ENCODE data around the gene DLG2. TPM values are rescaled to one million over a fixed set of nuclear protein-coding genes. Genes with fewer than 3 reads are reported as not detected.

Gene DLG2
- total RNA-seq, 2 experiments from 2014 or later = 6.9 to 8.2 TPM

DNA sequence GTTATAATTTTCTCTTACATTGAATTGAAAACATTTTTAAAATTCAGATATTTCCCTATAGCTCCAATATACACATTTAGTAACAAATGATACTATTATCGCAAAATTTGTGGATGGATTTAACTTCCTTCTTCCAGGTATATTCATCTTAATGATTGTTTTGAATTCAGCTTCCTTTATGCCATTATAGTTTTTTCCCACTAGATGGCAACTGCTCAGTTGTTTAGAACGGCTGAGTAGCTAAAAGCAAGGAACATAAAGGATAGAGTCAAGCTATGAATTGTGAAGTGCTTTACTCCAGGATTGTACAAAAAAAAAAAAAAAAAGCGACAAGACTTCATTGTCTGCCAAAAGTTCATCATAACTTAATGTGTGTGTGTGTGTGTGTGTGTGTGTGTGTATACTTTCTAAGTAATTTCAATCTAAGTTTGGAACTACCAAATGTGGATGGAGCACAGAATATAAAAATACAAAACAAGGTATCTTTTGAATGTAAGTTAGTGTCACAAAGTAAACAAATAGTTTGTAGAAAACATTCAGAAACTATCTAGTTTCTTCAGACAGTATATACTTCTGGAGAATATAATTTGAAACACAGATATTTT is 846.4 kb downstream of the DLG2 start:
- Histone ChIP-seq H3K9me2 (ENCODE audit: insufficient read depth, low read length) (no peaks in the 10 kb centered on the region), H3K4me3 (ENCODE audit: low read depth, low read length, poor library complexity, severe bottlenecking) (no peak overlapping the region), H4K20me1 (ENCODE audit: insufficient read depth, low read length) (no peaks in the 10 kb centered on the region), H3K9me3 (ENCODE audit: low read length) (no peaks in the 10 kb centered on the region), H2AFZ (ENCODE audit: low read length) (no peak overlapping the region), H3K4me1 (ENCODE audit: insufficient read depth, low read length, poor library complexity, severe bottlenecking) (no peaks in the 10 kb centered on the region), H3K4me2 (ENCODE audit: low read length) (no peak overlapping the region), H3K79me2 (ENCODE audit: insufficient read depth, low read depth, low read length) (no peaks in the 10 kb centered on the region), H3K36me3 (ENCODE audit: insufficient read depth, low read length) (no peaks in the 10 kb centered on the region), H3K27ac (ENCODE audit: low read depth, low read length, poor library complexity, severe bottlenecking) (no peak overlapping the region)
- TF ChIP-seq, protein P1, sequence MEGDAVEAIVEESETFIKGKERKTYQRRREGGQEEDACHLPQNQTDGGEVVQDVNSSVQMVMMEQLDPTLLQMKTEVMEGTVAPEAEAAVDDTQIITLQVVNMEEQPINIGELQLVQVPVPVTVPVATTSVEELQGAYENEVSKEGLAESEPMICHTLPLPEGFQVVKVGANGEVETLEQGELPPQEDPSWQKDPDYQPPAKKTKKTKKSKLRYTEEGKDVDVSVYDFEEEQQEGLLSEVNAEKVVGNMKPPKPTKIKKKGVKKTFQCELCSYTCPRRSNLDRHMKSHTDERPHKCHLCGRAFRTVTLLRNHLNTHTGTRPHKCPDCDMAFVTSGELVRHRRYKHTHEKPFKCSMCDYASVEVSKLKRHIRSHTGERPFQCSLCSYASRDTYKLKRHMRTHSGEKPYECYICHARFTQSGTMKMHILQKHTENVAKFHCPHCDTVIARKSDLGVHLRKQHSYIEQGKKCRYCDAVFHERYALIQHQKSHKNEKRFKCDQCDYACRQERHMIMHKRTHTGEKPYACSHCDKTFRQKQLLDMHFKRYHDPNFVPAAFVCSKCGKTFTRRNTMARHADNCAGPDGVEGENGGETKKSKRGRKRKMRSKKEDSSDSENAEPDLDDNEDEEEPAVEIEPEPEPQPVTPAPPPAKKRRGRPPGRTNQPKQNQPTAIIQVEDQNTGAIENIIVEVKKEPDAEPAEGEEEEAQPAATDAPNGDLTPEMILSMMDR (conservative IDR thresholded peaks at IDR 0.05; ENCODE audit: low read length) = peak; percentile 77
- TF ChIP-seq EZH2phosphoT487 (IDR thresholded peaks at IDR 0.05; ENCODE audit: borderline replicate concordance, low read depth, low read length) = no peak
- ChIA-PET POLR2A (interaction anchor here (1.0 kb wide), 1 partner anchor 13 kb away, joined by 4 read pairs; no protein-coding TSS in a partner anchor), CTCF (ENCODE audit: unreplicated experiment) (no interaction called here)
- intact Hi-C loops (cut with micrococcal nuclease; ENCODE audit: unreplicated experiment) = loop anchor here (5.0 kb wide), 2 partner anchors 387 to 812 kb away; no protein-coding TSS in a partner anchor
- DNase-seq (ENCODE audit: low spot score) = peak; percentile 31
- BruUV-seq (replicated peaks) = no TSS peak

DNA sequence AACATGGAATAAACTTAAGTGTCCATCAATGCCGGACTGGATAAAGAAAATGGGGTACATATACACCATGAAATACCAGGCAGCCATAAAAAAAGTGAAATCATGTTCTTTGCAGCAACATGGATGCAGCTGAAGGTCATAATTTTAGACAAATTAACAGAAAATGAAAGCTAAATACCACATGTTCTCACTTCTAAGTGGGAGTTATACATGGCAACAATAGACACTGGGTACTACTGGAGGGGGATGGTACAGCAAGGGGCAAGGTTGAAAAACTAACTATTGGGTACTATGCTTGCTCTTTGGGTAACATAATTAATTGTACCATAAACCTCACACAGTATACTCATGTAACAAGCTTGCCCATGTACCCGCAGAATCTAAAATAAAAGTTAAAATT is 851.6 kb downstream of the DLG2 start:
- TF ChIP-seq, protein P1 (conservative IDR thresholded peaks at IDR 0.05; ENCODE audit: low read length) = no peak
- no peak for TF ChIP-seq EZH2phosphoT487 (IDR thresholded peaks at IDR 0.05; ENCODE audit: borderline replicate concordance, low read depth, low read length)
- BruUV-seq (replicated peaks) = no TSS peak
- Histone ChIP-seq H3K4me1 (ENCODE audit: insufficient read depth, low read length, poor library complexity, severe bottlenecking) (no peaks in the 10 kb centered on the region), H4K20me1 (ENCODE audit: insufficient read depth, low read length) (no peaks in the 10 kb centered on the region), H3K79me2 (ENCODE audit: insufficient read depth, low read depth, low read length) (no peaks in the 10 kb centered on the region), H3K9me2 (ENCODE audit: insufficient read depth, low read length) (no peaks in the 10 kb centered on the region), H3K27ac (ENCODE audit: low read depth, low read length, poor library complexity, severe bottlenecking) (no peak overlapping the region), H3K36me3 (ENCODE audit: insufficient read depth, low read length) (no peaks in the 10 kb centered on the region), H3K9me3 (ENCODE audit: low read length) (no peaks in the 10 kb centered on the region), H3K4me3 (ENCODE audit: low read depth, low read length, poor library complexity, severe bottlenecking) (no peak overlapping the region), H3K4me2 (ENCODE audit: low read length) (no peak overlapping the region), H2AFZ (ENCODE audit: low read length) (no peak overlapping the region)
- ChIA-PET CTCF (ENCODE audit: unreplicated experiment) (no interaction called here), POLR2A (interaction anchor here (0.7 to 1.5 kb wide), 3 partner anchors 10 to 433 kb away, joined by 3 read pairs; no protein-coding TSS in a partner anchor)
- intact Hi-C loops (cut with micrococcal nuclease; ENCODE audit: unreplicated experiment) = no loop called here
- no peak for DNase-seq (ENCODE audit: low spot score)

DNA sequence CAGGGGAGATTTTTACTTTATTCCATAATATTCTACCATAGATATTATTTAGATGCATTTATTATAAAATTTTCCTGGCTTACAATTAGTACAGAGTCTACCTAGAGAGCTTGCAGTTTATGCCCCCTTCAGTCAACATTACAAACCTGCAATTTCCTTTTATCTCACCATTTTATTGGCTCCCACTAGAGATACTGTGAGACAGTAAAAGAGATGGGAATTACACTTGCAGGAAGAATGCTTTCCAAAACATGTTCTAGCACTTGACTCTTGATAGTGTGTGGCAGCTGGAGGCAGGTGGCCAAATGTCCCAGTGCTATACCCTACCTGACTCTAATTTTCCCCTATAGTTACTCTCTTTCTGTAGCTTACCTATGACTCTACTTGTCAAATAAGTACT is 863.2 kb downstream of the DLG2 start:
- Histone ChIP-seq H3K4me1 (ENCODE audit: insufficient read depth, low read length, poor library complexity, severe bottlenecking) (no peaks in the 10 kb centered on the region), H2AFZ (ENCODE audit: low read length) (no peak overlapping the region), H3K4me3 (ENCODE audit: low read depth, low read length, poor library complexity, severe bottlenecking) (no peak overlapping the region), H3K4me2 (ENCODE audit: low read length) (no peak overlapping the region), H3K79me2 (ENCODE audit: insufficient read depth, low read depth, low read length) (no peaks in the 10 kb centered on the region), H3K27ac (ENCODE audit: low read depth, low read length, poor library complexity, severe bottlenecking) (no peak overlapping the region), H3K36me3 (ENCODE audit: insufficient read depth, low read length) (no peaks in the 10 kb centered on the region), H3K9me2 (ENCODE audit: insufficient read depth, low read length) (no peaks in the 10 kb centered on the region), H4K20me1 (ENCODE audit: insufficient read depth, low read length) (no peaks in the 10 kb centered on the region), H3K9me3 (ENCODE audit: low read length) (no peaks in the 10 kb centered on the region)
- POLR2A ChIA-PET = no interaction called here
- DNase-seq (ENCODE audit: low spot score) = no peak
- no TSS peak for BruUV-seq (replicated peaks)
- CTCF ChIA-PET (ENCODE audit: unreplicated experiment) = no interaction called here
- TF ChIP-seq, protein P1 (conservative IDR thresholded peaks at IDR 0.05; ENCODE audit: low read length) = no peak
- TF ChIP-seq EZH2phosphoT487 (IDR thresholded peaks at IDR 0.05; ENCODE audit: borderline replicate concordance, low read depth, low read length) = no peak
- intact Hi-C loops (cut with micrococcal nuclease; ENCODE audit: unreplicated experiment) = no loop called here
